ENCODE data around the gene APBB3.

The APBB3 gene

GRCh38 chr5:140602147-140602546 is 37.7 kb upstream of the APBB3 start:
- Histone ChIP-seq H4K20me1 (ENCODE audit: insufficient read depth, low read length) (no peaks in the 10 kb centered on the region), H3K4me1 (ENCODE audit: insufficient read depth, low read length) (no peaks in the 10 kb centered on the region), H3K27me3 (ENCODE audit: insufficient read depth, low read length, poor library complexity) (no peaks in the 10 kb centered on the region), H3K27ac (ENCODE audit: low read length) (no peak overlapping the region), H3K79me2 (ENCODE audit: insufficient read depth, low read length) (no peaks in the 10 kb centered on the region), H2AFZ (ENCODE audit: low read depth, low read length) (no peak overlapping the region), H3K9me3 (ENCODE audit: insufficient read depth, low read length, severe bottlenecking) (no peaks in the 10 kb centered on the region), H3K36me3 (ENCODE audit: insufficient read depth, low read length) (no peaks in the 10 kb centered on the region), H3K9ac (ENCODE audit: low read depth, low read length) (no peak overlapping the region), H3K4me2 (ENCODE audit: insufficient read depth, low read length) (no peak overlapping the region), H3K4me3 (ENCODE audit: low read depth in 1 of 2, low read length in 2 of 2) (no peak overlapping the region)
- ATAC-seq (ENCODE audit: insufficient read depth, low read depth): no peak
- TF ChIP-seq, protein P1, sequence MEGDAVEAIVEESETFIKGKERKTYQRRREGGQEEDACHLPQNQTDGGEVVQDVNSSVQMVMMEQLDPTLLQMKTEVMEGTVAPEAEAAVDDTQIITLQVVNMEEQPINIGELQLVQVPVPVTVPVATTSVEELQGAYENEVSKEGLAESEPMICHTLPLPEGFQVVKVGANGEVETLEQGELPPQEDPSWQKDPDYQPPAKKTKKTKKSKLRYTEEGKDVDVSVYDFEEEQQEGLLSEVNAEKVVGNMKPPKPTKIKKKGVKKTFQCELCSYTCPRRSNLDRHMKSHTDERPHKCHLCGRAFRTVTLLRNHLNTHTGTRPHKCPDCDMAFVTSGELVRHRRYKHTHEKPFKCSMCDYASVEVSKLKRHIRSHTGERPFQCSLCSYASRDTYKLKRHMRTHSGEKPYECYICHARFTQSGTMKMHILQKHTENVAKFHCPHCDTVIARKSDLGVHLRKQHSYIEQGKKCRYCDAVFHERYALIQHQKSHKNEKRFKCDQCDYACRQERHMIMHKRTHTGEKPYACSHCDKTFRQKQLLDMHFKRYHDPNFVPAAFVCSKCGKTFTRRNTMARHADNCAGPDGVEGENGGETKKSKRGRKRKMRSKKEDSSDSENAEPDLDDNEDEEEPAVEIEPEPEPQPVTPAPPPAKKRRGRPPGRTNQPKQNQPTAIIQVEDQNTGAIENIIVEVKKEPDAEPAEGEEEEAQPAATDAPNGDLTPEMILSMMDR (IDR thresholded peaks at IDR 0.05; ENCODE audit: borderline replicate concordance, extremely low read depth, low read length, poor library complexity, severe bottlenecking): no peak
- no peak for TF ChIP-seq EZH2 (IDR thresholded peaks at IDR 0.05; ENCODE audit: borderline replicate concordance, low read depth, low read length, severe bottlenecking)
- no peak for DNase-seq

- DNase-seq (no peak), ATAC-seq (ENCODE audit: insufficient read depth, low read depth) (no peak)
- Histone ChIP-seq H3K9me3 (ENCODE audit: insufficient read depth, low read length, severe bottlenecking) (no peaks in the 10 kb centered on the region), H3K79me2 (ENCODE audit: insufficient read depth, low read length) (no peaks in the 10 kb centered on the region), H2AFZ (ENCODE audit: low read depth, low read length) (no peak overlapping the region), H4K20me1 (ENCODE audit: insufficient read depth, low read length) (no peaks in the 10 kb centered on the region), H3K27me3 (ENCODE audit: insufficient read depth, low read length, poor library complexity) (no peaks in the 10 kb centered on the region), H3K9ac (ENCODE audit: low read depth, low read length) (no peak overlapping the region), H3K4me2 (ENCODE audit: insufficient read depth, low read length) (no peak overlapping the region), H3K4me3 (ENCODE audit: low read depth in 1 of 2, low read length in 2 of 2) (no peak overlapping the region), H3K4me1 (ENCODE audit: insufficient read depth, low read length) (no peaks in the 10 kb centered on the region), H3K36me3 (ENCODE audit: insufficient read depth, low read length) (no peaks in the 10 kb centered on the region), H3K27ac (ENCODE audit: low read length) (no peak overlapping the region)
- TF ChIP-seq EZH2 (IDR thresholded peaks at IDR 0.05; ENCODE audit: borderline replicate concordance, low read depth, low read length, severe bottlenecking): no peak
- TF ChIP-seq, protein P1 (IDR thresholded peaks at IDR 0.05; ENCODE audit: borderline replicate concordance, extremely low read depth, low read length, poor library complexity, severe bottlenecking): no peak
These were observed 35.7 kb upstream of the APBB3 start for GRCh38 chr5:140600096-140600495.

- Histone ChIP-seq H3K27ac (ENCODE audit: low read length) (no peak overlapping the region), H4K20me1 (ENCODE audit: insufficient read depth, low read length) (no peaks in the 10 kb centered on the region), H3K36me3 (ENCODE audit: insufficient read depth, low read length) (no peaks in the 10 kb centered on the region), H3K4me3 (ENCODE audit: low read depth in 1 of 2, low read length in 2 of 2) (no peak overlapping the region), H2AFZ (ENCODE audit: low read depth, low read length) (no peak overlapping the region), H3K9me3 (ENCODE audit: insufficient read depth, low read length, severe bottlenecking) (no peaks in the 10 kb centered on the region), H3K27me3 (ENCODE audit: insufficient read depth, low read length, poor library complexity) (no peaks in the 10 kb centered on the region), H3K9ac (ENCODE audit: low read depth, low read length) (no peak overlapping the region), H3K4me1 (ENCODE audit: insufficient read depth, low read length) (no peaks in the 10 kb centered on the region), H3K79me2 (ENCODE audit: insufficient read depth, low read length) (no peaks in the 10 kb centered on the region), H3K4me2 (ENCODE audit: insufficient read depth, low read length) (no peak overlapping the region)
- no peak for ATAC-seq (ENCODE audit: insufficient read depth, low read depth)
- DNase-seq: no peak
- TF ChIP-seq, protein P1 (IDR thresholded peaks at IDR 0.05; ENCODE audit: borderline replicate concordance, extremely low read depth, low read length, poor library complexity, severe bottlenecking): no peak
- no peak for TF ChIP-seq EZH2 (IDR thresholded peaks at IDR 0.05; ENCODE audit: borderline replicate concordance, low read depth, low read length, severe bottlenecking)
These were observed 34.4 kb upstream of the APBB3 start for GRCh38 chr5:140598836-140599235.

GRCh38 chr5:140596321-140596741 is 31.9 kb upstream of the APBB3 start:
- H3K4me3 ChIP-seq (ENCODE audit: low read depth in 1 of 2, low read length in 2 of 2): no peak overlapping the region
- no peaks in the 10 kb centered on the region for H3K36me3 ChIP-seq (ENCODE audit: insufficient read depth, low read length)
- TF ChIP-seq, protein P1 (IDR thresholded peaks at IDR 0.05; ENCODE audit: borderline replicate concordance, extremely low read depth, low read length, poor library complexity, severe bottlenecking): no peak
- TF ChIP-seq EZH2 (IDR thresholded peaks at IDR 0.05; ENCODE audit: borderline replicate concordance, low read depth, low read length, severe bottlenecking): no peak
- DNase-seq (no peak), ATAC-seq (ENCODE audit: insufficient read depth, low read depth) (no peak)
- no peak overlapping the region for H2AFZ ChIP-seq (ENCODE audit: low read depth, low read length)
- no peaks in the 10 kb centered on the region for H3K9me3 ChIP-seq (ENCODE audit: insufficient read depth, low read length, severe bottlenecking)
- H3K27me3 ChIP-seq (ENCODE audit: insufficient read depth, low read length, poor library complexity): no peaks in the 10 kb centered on the region
- H3K27ac ChIP-seq (ENCODE audit: low read length): no peak overlapping the region
- H3K9ac ChIP-seq (ENCODE audit: low read depth, low read length): no peak overlapping the region
- no peaks in the 10 kb centered on the region for H3K79me2 ChIP-seq (ENCODE audit: insufficient read depth, low read length)
- H3K4me2 ChIP-seq (ENCODE audit: insufficient read depth, low read length): no peak overlapping the region
- no peaks in the 10 kb centered on the region for H4K20me1 ChIP-seq (ENCODE audit: insufficient read depth, low read length)
- no peaks in the 10 kb centered on the region for H3K4me1 ChIP-seq (ENCODE audit: insufficient read depth, low read length)
